Dermis microvascular lymphatic vessel endothelial cell (primary cell): Measurements from ENCODE around the gene ANO8. TPM values are rescaled to one million over a fixed set of nuclear protein-coding genes. Genes with fewer than 3 reads are reported as not detected.
A peak's percentile ranks its signal among the peaks of the same experiment; 100 is the strongest.
"Not testable (repeated sequence)": the region's sequence is repeated elsewhere in the genome, so short reads cannot be mapped to it uniquely, and the experiment has no call there.

ENCODE experiments used
- DNase-seq, 2 donors: peaks; one replicate each; pipeline versions ENCODE4 v3.0.0 to v3.0.0-alpha.2; 2010; ENCODE audit warnings: low read depth in 2 of 2
- total RNA-seq: library from RNA; depleted of rRNA; stranded (reverse); fragments of >200 nt; gene quantifications from 2 replicates; pipeline ENCODE4 v1.2.1, GENCODE V29; 2014

Gene ANO8, protein sequence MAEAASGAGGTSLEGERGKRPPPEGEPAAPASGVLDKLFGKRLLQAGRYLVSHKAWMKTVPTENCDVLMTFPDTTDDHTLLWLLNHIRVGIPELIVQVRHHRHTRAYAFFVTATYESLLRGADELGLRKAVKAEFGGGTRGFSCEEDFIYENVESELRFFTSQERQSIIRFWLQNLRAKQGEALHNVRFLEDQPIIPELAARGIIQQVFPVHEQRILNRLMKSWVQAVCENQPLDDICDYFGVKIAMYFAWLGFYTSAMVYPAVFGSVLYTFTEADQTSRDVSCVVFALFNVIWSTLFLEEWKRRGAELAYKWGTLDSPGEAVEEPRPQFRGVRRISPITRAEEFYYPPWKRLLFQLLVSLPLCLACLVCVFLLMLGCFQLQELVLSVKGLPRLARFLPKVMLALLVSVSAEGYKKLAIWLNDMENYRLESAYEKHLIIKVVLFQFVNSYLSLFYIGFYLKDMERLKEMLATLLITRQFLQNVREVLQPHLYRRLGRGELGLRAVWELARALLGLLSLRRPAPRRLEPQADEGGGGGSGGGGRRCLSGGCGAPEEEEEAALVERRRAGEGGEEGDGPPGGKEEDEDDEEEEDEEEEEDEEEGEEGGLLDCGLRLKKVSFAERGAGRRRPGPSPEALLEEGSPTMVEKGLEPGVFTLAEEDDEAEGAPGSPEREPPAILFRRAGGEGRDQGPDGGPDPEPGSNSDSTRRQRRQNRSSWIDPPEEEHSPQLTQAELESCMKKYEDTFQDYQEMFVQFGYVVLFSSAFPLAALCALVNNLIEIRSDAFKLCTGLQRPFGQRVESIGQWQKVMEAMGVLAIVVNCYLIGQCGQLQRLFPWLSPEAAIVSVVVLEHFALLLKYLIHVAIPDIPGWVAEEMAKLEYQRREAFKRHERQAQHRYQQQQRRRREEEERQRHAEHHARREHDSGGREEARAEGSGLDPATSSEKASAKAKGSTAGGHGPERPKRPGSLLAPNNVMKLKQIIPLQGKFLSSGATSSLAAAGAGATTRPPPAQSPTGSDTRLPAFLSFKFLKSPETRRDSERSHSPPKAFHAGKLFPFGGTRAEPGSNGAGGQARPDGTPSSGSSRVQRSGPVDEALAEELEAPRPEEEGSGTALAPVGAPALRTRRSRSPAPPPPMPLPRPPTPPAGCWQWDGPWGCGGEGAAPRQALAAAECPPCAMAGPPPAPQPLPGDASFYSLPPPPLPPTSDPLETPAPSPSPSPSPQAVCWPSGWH
- 1.8 and 2.8 TPM in 2 replicates for total RNA-seq

DNA sequence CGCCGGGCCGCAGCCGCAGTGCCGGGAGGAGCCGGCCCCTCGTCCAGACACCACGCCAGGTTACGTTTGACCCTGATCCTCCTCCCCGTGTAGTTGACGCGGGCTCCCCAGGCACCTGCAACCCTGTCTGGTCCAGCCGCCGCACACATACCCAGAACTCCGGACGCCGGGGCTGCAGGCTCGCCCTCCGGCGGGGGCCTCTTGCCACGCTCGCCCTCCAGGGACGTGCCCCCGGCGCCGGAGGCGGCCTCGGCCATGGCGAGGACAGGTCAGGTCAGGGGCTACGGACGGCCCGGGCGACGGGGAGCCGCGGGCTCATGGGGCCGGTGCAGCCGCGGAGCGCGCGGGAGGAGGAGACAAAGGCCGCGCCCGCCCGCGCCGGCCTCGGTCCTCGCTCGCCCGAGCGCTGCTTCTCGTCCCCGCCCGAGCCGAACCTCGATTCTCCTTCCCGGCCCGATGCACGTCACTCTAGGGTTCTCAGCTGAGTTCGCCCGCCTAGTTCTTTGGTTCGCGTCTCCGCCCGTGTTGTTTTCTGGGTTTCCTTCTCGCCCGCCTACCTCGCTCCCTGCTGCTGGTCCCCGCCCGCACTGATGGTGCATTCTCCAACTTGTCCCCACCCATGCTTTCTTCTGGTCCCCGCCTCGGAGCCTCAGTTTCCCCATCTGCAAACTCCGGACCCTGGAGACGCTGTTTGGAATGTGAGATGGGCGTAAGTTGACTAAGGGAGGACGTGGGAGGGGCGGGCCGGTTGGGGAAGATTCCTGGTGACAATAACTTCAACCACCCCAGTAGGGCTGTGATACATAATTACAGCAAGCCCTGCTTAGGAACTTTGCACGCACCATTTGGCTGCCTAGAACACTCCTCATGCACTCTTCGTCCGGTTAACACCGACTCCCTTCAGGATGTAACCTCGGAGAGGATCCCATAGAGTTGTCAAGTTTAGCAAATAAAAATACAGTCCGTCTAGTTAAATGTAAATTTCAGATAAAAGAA lies at the start of gene ANO8:
Gene ANO8, minus strand, starts transcription at position 442 of the 996 bp plus-strand sequence. Its CDS starts 185 bp downstream, at position 257.
- DNase-seq = peak; percentile 97 to 98

DNA sequence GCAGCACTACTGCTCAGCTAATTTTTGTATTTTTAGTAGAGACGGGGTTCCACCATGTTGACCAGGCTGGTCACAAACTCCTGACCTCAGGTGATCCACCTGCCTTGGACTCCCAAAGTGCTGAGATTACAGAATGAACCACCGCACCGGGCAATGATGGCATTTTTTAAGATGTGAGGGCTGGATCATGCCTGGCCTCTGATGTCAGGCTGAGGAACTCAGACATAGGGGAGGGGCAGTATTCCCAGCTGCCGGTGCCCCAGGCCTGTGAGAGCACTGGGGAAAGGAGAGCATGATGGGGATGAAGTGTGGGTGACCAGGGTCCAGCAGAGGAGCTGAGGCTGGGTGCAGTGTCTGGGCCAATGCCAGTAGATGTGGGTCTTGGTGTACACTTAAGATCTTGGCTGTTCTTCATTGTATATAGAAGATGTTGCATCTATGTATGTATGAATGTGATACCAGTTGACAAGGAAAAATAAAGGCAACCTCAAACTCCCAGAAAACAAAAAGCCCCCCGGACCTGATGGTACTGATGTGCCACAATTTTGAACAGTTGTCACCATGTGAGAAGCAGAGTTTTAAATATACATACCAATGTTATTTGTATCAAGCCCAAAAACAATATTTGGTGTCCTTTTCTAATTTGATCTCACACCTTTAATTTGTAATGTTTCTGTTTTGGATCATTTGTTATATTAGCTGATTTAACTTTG lies 45.9 kb upstream of the ANO8 start:
- no peak for DNase-seq

DNA sequence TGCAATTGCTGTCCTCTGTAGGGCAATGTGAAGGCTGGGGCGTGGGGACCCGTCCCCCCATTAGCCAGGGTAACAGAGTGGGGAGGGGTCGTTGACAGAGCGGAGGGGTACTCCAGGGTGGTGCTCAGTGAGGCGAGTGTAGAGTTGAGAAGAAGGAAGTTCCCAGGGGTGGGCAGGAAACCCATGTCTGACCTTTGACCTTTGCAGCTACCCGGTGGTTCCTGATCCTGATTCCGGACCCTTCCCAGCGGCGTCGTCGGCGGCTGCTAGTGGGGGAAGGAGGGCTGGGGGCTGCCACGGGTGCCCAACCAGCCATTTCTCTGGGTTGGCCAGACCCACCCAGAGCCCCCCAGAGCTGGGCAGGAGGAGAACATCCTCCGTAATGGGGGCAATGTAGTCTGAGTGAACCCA lies 44.6 kb upstream of the ANO8 start:
- peak in 1 of 2 donors; percentile 69 for DNase-seq

DNA sequence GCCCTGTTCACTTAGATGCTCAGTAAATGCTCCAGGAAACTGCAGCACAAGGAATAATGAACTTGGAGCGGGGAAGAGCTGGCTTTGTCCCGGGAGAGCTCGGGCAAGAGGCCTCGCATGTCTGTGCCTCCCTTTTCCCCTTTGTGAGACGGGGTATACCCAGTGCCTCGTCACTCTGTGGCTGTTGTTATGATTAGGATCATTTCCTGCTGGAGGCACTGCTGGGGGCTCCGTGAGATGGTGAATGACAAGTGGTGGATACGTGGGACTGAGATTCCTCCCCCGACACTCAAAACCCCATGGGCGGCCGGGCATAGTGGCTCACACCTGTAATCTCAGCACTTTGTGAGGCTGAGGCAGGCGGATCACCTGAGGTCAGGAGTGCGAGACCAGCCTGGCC lies 43.6 kb upstream of the ANO8 start:
- peak in 1 of 2 donors; percentile 34 for DNase-seq

DNA sequence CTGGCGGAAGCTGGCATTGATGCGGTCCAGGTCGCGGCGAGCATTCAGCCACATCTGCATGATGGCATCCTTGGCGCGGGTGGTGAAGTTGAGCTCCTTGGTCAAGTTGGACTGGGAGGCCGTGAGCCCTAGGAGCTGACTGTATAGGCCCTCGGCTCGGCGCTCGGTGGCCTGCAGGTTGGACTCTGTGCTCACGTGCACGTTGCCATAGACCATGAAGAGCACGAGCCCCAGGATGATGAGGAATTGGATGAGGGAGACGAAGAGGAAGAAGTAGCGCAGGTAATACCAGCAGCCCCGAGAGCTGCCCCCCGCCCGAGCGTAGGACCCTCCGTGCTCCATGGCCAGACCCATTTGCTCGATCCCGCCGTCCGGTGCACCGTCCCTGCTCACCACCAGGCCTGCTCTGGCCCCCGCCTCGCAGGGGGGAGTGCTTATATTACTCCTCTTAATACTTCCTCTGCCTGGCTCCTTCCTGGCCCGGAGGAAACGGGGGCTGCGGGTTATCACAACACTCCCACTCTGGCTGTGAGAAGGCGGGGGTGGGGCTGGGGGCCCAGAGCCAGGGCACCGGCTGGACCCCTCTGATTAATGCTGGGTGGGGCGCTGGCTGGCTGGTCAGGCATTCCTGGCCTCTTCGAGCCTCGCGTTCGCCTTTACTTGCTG lies 42.4 kb upstream of the ANO8 start, which contains the start of gene PLVAP:
Gene PLVAP, minus strand, starts transcription at position 408 of the 666 bp plus-strand sequence. Its CDS starts 54 bp downstream, at position 354.
- peak; percentile 20 to 81 for DNase-seq

DNA sequence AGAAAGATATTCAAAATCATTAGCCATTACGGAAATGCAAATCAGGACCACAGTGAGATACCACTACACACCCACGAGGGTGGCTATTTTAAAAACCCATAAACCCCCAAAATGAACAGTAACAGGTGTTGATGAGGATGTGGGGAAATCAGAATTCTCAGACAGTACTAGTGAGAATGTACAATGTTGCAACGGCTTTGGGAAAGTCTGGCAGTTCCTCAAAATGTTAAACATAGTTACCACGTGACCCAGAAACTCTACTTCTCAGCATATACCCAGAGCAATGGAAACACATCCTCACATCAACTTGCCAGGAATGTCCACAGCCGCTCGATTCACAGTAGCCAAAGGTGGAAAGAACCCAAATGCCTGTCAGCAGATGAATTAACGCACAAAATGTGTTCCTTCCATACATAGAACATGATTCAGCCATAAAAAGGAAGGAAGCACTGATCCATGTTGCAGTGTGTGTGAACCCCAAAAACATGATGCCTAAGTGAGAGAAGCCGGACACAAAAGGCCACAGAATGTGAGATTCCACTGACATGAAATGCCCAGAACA lies 35.5 kb upstream of the ANO8 start:
- peak; percentile 39 to 62 for DNase-seq

DNA sequence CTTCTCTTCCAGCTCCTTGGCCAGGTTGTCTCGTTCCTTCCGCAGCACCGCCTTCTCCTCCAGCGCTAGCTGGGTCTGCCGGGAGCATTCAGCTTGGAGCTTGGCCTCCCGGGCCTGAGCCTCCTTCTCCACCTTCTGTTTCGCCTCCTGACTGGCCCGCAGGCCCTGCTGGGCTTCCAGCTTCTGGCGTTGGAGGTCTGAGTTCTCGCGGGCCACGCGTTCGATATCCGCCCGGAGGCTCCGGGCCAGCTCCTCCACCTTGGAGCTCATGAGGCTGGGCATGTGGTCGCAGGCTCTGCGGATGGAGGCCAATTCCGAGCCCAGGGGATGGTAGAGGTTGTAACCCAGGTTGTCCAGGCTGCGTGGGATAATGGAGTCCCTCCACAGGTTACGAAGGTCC lies 30.7 kb upstream of the ANO8 start:
- no peak for DNase-seq

DNA sequence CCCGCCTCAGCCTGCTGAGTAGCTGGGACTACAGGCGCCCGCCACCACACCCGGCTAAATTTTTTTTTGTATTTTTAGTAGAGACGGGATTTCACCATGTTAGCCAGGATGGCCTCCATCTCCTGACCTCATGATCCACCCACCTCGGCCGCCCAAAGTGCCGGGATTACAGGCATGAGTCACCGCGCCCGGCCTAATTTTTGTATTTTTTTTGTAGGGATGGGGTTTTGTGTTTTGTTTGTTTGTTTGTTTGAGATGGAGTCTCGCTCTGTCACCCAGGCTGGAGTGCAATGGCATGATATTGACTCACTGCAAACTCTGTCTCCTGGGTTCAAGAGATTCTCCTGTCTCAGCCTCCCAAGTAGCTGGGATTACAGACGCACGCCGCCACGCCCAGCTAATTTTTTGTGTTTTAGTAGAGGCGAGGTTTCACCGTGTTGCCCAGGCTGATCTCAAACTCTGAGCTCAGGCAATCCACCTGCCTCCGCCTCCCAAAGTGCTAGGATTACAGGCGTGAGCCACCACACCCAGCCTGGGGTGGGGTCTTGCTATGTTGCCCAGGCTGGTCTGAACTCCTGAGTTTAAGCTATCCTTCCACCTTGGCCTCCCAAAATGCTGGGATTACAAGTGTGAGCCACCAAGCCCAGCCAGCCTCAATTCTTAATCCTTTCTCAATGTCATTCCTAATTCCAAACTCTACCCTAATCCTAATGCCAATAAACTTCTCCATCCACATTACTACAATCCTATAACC lies 29.4 kb upstream of the ANO8 start:
- DNase-seq = not testable (repeated sequence)

DNA sequence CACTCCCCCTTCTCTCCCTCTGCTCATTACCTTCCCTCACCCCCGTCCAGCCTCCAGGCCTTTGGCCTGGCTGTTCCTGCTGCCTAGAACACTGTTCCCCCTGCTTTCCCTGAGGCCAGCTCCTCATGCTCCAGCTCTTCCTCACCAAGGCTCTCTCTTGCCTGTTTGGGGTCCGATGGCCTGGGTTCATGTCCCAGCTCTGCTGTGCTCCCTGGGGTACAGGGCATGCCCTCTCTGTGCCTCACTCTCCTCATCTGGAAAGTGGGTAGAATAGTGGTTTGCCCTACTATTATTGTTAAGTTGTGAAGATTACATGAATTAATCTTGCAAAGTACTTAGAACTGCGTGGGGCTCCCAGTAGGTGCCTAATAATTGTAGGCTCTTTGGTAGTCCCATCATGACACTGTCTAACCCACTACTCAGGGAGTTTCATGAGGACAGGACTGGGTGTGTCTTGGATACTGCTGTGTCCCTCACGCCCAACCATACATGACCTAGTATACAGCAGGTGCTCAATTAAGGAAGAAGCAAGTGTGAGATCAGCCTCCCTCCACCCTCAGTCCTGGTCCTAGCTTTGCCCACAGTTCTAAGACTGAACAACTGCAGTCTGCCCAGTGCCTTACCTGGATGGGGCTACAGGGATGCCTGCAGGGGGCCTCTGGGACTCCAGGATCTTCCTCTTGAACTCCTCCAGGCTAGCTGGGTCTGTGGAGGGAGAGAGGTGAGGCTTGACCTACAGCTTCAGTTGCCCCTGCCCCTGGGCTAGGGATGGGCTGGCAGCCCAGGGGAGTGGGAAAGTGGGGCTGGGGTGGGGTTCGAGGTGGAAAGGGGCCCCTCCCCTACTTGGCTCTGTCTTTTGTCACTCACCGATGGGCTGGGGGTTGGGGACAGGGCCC lies 25.5 kb upstream of the ANO8 start:
- DNase-seq = no peak

DNA sequence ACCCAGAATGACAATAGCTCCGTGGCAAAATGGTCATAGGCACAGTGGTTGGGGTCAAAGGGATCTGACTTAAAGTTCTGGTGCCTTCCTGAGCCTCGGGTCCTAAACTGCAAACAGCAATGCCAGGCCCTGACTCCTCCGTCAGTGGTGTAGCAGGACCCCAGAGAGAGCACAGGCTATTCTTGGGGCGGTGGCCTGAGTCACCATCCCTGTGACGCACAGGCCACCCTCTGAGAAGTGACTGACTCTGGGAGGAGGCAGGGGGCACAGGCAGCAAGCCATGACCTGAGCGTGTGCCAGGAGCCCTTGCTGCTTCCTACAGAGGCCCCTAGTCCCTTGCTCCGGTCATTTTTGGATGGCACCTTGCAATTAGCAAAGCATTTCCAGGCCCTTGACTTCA lies 23.7 kb upstream of the ANO8 start:
- DNase-seq = no peak

DNA sequence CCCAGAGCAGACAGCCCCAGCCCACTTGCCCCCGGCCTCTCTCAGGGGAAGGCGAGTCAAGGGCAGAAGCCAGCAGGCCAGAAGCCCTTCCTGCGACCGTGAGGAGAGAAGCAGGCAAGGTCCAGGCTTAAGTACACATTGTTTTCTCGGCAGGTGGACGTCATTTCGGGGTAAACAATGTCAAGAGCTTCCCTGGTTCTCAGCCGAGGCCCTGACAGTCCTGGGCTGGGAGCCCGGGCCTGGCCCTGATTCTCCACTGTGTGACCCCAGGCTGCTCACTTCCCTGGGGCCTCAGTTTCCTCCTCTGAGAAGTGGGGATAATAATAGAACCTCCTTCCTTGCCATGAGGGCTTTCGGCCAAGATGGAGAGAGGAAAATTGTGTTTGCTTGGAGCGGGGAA lies 23.1 kb upstream of the ANO8 start:
- DNase-seq = no peak

DNA sequence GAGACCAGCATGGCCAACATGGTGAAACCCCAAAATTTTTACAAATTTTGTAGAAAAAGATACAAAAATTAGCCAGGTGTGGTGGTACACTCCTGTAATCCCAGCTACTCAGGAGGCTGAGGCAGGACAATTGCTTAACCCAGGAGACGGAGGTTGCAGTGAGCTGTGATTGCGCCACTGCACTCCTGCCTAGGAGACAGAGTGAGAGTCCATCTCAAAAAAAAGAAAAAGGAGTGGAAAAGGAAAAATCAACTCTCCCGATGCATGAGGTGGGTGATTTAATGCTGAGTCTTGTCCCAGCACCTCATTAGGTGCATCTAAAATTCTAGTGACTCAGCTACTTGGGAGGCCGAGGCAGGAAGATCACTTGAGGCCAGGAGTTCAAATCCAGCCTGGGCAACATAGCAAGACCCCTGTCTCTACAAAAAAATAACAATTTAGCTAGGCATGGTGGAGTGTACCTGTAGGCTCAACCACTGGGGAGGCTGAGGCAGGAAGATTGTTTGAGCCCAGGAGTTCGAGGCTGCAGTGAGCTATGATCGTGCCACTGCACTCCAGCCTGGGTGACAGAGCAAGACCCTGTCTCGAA lies 22.5 kb upstream of the ANO8 start:
- no peak for DNase-seq

DNA sequence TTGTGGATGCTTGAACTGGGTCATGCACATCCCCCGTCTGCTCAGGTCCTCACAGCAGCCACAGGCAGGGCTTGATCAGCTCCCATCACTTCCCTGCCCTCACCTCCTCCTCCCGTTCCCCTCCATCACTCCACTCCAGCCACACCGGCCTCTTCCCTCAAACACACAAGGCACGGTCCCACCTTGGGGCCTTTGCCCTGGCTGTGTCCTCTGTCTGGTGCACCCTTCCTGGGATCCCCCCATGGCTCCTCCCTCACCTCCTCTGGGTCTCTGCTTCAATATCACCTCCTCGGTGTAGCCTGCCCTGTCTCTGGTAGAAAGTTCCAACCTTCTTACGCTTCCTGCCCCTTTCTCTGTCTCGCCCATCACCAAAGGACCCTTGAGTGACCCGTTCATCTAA lies 18.7 kb upstream of the ANO8 start:
- no peak for DNase-seq

DNA sequence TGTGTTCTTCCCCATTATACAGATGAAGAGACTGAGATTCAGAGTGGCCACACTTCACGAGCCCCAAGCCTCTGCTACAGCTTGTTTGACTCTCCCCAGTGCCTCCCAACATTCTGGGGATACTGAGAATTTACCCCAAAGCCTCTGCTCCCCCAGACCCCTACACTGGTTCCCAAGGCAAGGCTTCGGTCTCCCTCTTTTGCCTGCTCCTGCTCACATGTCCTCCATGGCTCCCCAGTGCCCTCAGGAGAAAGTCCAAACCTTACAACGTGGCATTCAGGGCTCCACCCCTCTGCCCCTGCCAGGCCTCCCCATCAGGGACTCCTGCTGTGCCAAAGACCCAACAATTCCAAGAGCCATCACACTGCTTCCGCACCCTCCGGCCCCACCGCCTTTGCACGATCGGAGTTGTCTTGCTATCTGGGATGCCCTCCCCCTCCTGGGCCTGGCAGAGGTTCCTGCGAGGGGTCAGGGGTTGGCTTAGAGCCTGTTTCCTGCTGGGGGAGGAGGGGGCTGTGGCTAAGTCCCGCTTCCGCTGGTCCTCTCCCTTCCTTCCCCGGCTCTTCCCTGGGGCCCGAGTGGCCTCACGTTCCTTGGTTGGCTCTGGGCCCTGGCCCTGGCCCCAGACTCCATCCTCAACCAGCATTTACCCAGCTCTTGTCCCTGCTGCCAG lies 18.1 kb upstream of the ANO8 start:
- DNase-seq = no peak

DNA sequence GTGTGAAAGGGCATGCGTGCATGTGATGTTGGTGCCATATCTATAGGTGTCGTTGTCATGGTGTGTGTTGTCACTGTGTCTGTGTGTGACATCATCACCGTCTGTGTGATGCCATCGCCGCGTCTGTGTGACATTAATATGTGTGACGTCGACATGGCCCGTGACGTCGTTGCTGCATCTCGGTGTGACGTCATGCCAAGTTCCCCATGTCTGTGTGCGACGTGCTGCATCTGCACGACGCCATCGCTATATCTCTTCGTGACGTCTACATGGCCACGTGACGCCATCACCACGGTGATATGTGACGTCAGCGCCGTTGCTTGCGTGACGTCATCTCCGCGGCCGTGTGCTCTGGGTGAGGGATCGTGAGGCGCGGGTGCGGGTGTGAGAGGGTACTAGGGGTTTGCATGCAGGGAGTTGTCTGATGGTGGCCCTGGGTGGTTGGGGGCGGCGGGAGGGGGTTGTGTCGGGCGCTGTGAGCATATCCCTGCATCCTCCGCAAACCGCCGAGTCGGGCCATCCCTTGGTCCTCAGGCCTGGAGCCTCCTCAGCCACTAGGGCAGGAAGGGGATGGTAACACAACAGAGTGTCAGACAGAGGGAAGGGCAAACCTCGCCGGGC lies 17.3 kb upstream of the ANO8 start:
- DNase-seq = no peak

DNA sequence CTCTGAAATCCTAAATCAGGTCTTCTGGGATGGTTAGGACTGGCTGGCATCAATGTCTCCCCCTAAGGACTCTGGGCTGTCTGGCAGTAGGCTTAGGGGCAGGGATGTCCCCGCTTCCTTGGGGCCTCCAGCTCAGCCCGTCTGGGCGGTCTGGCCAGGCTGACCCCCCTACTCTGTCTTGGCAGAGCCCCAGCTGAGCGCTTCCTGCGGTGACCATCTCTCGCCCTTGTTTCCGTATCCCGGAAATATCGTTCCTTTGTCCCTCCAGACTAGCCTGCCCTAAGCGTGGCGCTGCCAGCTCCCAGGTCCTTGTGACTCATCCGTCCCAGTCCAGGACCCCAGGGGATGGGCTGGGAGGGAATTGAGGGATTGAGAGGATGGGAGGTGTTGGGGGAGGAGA lies 14.0 kb upstream of the ANO8 start:
- peak; percentile 86 to 93 for DNase-seq
